Skin epidermis (tissue), 12 donors: ENCODE data around the gene SOX8.
A peak's percentile ranks its signal among the peaks of the same experiment; 100 is the strongest.
"Not testable (repeated sequence)": the region's sequence is repeated elsewhere in the genome, so short reads cannot be mapped to it uniquely, and the experiment has no call there.

Experiments used
- H3K27ac ChIP-seq, 21 experiments: fragments of 200-600 bp; sonication (generic) in 11 of 21; one replicate each; pipeline ENCODE4 v1.5.0; 2020; ENCODE audit warnings: mild to moderate bottlenecking in 3 of 21, inconsistent platforms in 2 of 21, moderate library complexity in 2 of 21
- H3K4me3 ChIP-seq, 7 experiments: fragments of 200-600 bp; sonication (generic) in 2 of 7; one replicate each; pipeline ENCODE4 v1.5.0; 2020; ENCODE audit warnings: inconsistent platforms in 2 of 7, mild to moderate bottlenecking in 2 of 7, moderate library complexity in 1 of 7

The SOX8 gene

DNA sequence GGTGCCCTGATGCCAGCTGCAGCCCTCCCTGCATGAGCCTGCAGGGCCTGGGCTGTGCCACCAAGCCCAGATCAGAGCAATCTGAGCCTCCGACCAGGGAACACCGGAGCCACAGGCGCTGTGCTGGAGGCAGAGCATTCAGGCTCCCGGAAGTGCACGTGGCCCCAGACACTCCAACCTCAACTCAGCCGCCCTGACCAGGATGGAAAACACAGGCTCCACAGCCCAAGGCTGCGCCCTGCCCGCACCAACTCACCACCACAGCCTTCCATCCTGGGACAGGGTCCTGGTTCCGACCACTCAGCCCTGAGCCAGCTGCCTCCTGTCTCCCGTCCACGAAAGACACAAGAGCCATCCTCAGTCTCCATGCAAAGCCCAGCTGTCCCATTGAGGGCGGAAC, 29.2 kb upstream of the SOX8 start:
- no peak overlapping the region for H3K27ac ChIP-seq
- no peak overlapping the region for H3K4me3 ChIP-seq

DNA sequence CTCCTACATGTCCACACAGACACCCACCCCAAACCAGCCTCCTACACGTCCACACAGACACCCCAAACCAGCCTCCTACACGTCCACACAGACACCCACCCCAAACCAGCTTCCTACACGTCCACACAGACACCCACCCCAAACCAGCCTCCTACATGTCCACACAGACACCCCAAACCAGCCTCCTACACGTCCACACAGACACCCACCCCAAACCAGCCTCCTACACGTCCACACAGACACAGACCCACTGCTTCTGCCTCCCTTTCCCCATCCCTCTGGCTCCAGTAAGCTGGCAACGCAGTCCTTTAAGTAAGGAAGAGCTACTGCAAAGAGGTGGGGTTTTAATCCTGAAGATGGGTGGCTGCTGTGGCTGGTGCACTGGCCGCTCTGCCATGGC, 27.8 kb upstream of the SOX8 start:
- not testable (repeated sequence) for H3K27ac ChIP-seq, H3K4me3 ChIP-seq

- H3K27ac ChIP-seq, H3K4me3 ChIP-seq: not testable (repeated sequence)
Measured at GRCh38 chr16:955766-956165, 25.8 kb upstream of the SOX8 start.

- no peak overlapping the region for H3K27ac ChIP-seq
- H3K4me3 ChIP-seq: no peak overlapping the region
Measured at GRCh38 chr16:959232-960040, 22.1 kb upstream of the SOX8 start.

DNA sequence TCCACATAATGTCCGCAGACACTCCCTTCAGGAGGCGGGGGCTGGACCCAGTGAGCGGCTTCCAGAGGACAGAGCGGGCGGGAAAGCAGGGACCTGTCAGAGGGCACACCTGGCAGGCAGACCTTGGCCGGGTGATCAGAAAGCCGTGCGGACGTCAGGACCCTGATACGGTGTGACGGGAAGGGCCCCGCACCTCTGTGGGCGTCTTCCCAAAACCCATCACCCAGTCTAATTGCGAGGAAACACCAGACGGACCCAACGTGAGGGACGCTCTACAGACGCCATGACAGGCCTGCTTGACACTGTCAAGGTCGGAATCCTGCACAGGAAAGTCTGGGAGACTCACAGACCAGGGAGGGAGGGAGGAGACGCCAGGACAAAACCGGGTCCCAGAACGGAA, 19.2 kb upstream of the SOX8 start:
- H3K4me3 ChIP-seq: no peak overlapping the region
- no peak overlapping the region for H3K27ac ChIP-seq

- Histone ChIP-seq H3K27ac (peak overlapping the region in 2 of 21 experiments; percentile 39 to 62), H3K4me3 (no peak overlapping the region)
Measured at GRCh38 chr16:962901-963814, 18.4 kb upstream of the SOX8 start.

DNA sequence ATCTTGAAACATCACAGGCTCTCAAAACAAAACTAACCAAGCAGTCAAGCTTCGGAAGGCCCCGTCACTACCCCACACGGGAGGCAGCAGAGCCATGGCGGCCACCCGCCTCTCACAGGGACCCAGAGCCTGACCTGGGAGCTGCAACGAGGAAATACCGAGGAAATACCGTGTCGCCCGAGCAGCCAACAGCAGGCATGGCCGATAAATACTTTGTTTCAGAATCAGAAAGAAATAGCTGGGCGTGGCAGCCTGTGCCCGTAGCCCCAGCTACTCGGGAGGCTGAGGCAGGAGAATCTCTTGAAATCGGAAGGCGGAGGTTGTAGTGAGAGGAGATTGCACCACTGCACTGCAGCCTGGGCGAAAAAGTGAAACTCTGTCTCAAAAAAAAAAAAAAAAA, 17.7 kb upstream of the SOX8 start:
- no peak overlapping the region for H3K4me3 ChIP-seq
- peak overlapping the region in 4 of 21 experiments; percentile 39 to 71 (median 63) for H3K27ac ChIP-seq

GRCh38 chr16:964356-965035, 17.1 kb upstream of the SOX8 start:
- peak overlapping the region in 4 of 21 experiments; percentile 30 to 71 (median 50) for H3K27ac ChIP-seq
- no peak overlapping the region for H3K4me3 ChIP-seq

DNA sequence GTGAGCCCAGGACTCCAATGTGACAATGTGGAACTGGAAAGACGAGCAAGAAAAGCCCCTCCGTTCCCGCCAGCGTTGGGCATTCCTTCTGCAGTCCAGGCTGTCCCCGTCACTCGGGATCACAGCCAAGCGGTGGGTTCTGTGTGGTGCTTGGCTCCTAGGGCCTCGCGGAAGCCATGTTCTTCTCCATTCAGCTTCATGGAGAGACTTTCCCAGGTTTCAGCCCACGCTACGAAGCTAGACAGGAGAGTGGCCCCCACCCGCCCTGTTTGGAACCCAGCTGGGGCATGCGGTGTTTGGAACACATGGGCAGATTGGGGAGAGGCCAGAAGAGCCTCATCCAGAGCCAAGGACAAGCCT, 16.6 kb upstream of the SOX8 start:
- peak overlapping the region in 3 of 21 experiments; percentile 30 to 71 (median 62) for H3K27ac ChIP-seq
- H3K4me3 ChIP-seq: no peak overlapping the region

DNA sequence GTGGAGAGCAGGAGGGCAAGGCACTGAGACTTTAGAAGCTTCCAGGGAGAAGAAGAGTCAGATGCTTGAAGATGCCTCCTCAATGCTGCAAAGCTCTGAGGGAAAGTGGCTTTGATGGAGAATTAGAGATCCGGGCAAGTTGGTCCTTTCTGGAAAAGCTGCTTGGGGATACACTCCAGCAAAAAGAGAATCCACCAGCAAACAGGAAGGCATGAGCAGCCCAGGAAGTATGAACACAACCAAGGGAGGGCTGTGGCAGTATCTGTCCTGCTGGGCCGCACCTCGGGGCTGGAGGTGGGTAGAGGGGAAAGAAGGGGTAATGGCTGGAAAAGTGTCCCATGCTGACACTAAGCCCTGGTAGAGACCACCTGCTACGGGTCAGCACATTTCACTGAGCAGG, 16.1 kb upstream of the SOX8 start:
- Histone ChIP-seq H3K27ac (no peak overlapping the region), H3K4me3 (no peak overlapping the region)

GRCh38 chr16:966035-966434, 15.5 kb upstream of the SOX8 start:
- H3K4me3 ChIP-seq: no peak overlapping the region
- H3K27ac ChIP-seq: no peak overlapping the region

DNA sequence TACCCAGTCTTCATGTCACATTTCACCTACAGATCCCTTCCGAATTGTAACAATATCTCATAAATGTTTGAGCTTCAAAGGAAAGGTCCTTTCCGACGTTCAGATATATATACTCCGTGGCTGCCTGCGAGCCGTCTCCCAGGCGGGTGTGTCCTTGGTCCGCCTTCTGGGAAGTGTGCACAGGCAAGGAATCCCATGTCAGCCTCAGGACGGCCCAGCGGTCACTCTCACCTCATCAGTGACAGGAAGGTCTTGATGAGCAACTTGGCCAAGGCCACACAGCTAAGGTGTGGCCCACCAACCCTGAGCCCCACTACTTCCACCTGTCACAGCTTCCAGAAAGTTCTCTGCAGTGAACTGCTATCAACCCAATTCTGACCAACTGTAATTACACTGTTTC, 15.1 kb upstream of the SOX8 start:
- no peak overlapping the region for H3K27ac ChIP-seq
- no peak overlapping the region for H3K4me3 ChIP-seq

DNA sequence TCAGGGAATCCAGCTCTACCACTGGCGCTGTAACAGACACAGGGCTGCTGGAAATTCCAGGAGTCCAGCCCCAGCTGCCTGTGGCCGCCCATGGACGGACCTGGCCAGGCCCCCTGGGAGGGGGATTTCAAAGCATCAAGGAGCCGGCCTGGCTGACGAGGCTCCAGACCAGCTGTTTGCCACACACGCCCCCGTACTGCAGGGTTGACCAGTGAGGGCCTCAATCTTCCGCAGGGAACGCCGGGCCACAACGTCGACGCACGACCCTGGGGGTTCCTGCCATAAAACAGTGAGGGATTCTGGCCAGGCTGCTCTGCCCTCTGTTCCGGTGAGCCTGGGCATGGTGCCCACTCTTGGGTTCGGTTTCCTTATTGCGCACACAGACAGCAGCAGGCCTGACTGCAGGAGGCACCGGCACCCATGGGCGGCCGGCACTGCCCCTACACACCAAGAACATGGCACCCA, 14.5 kb upstream of the SOX8 start:
- Histone ChIP-seq H3K4me3 (no peak overlapping the region), H3K27ac (no peak overlapping the region)

- no peak overlapping the region for H3K4me3 ChIP-seq
- no peak overlapping the region for H3K27ac ChIP-seq
Measured at GRCh38 chr16:967546-968295, 13.8 kb upstream of the SOX8 start.

GRCh38 chr16:968620-969019, 12.9 kb upstream of the SOX8 start:
- Histone ChIP-seq H3K4me3 (no peak overlapping the region), H3K27ac (no peak overlapping the region)

GRCh38 chr16:969508-970385, 11.8 kb upstream of the SOX8 start:
- peak overlapping the region; percentile 51 to 93 (median 86) for H3K27ac ChIP-seq
- H3K4me3 ChIP-seq: peak overlapping the region; percentile 61 to 99 (median 78)

- peak overlapping the region; percentile 61 to 99 (median 78) for H3K4me3 ChIP-seq
- H3K27ac ChIP-seq: peak overlapping the region; percentile 51 to 93 (median 86)
Measured at GRCh38 chr16:970386-970765, 11.2 kb upstream of the SOX8 start.

GRCh38 chr16:970766-971581, 10.6 kb upstream of the SOX8 start, which contains the start of gene LMF1:
Gene LMF1, minus strand, starts transcription at chr16:970984. Its CDS starts 4 bp downstream, at chr16:970980.
- Histone ChIP-seq H3K27ac (peak within 1 kb of the TSS; percentile 51 to 93 (median 86)), H3K4me3 (peak within 1 kb of the TSS; percentile 61 to 99 (median 78))
